OCI-LY7 (cell line): ENCODE data around the gene ZBTB40. TPM values are rescaled to one million over a fixed set of nuclear protein-coding genes. Genes with fewer than 3 reads are reported as not detected.

Experiments
- BruUV-seq: library from RNA; stranded (reverse); fragments of 400-500 nt; replicated peaks from 2 replicates; lab custom pipeline; 2021; lab: Mats Ljungman, UMichigan
- CTCF ChIA-PET: fragments of 300-600 bp; sonication (Branson Sonifier 250); formaldehyde crosslinking; loops from one replicate; lab custom pipeline; 2022; ENCODE audit warnings: antibody characterized with exemption; ENCODE audit not compliant: unreplicated experiment; lab: Charles Lee
- POLR2A ChIA-PET: fragments of 300-600 bp; sonication (Branson Sonifier 250); formaldehyde crosslinking; loops from one replicate; lab custom pipeline; 2022; ENCODE audit warnings: antibody characterized with exemption; lab: Charles Lee
- DNase-seq: peaks from one replicate; pipeline ENCODE4 v3.0.0-alpha.2; 2015; ENCODE audit warnings: low spot score
- H2AFZ ChIP-seq: fragments of 200-600 bp; sonication (generic), shearing (Covaris generic); 2 replicates; pipeline ENCODE4 v1.6.1; 2014; ENCODE audit warnings: mild to moderate bottlenecking, antibody characterized with exemption, low read length, moderate library complexity
- H3K27ac ChIP-seq: fragments of 200-600 bp; sonication (generic); 2 replicates; pipeline ENCODE4 v1.5.1; 2014; ENCODE audit warnings: mixed run types, low read depth, mild to moderate bottlenecking, moderate library complexity, low read length, inconsistent platforms; ENCODE audit not compliant: poor library complexity, severe bottlenecking
- H3K36me3 ChIP-seq: fragments of 200-600 bp; sonication (generic); 2 replicates; pipeline ENCODE4 v1.6.1; 2014; ENCODE audit warnings: mild to moderate bottlenecking, antibody characterized with exemption, low read length, moderate library complexity, mixed read lengths; ENCODE audit not compliant: insufficient read depth
- H3K4me1 ChIP-seq: fragments of 200-600 bp; sonication (generic); 2 replicates; pipeline ENCODE4 v1.5.1; 2014; ENCODE audit warnings: mild to moderate bottlenecking, low read length; ENCODE audit not compliant: insufficient read depth, poor library complexity, severe bottlenecking
- H3K4me2 ChIP-seq: fragments of 200-600 bp; sonication (generic); 2 replicates; pipeline ENCODE4 v1.6.1; 2014; ENCODE audit warnings: mild to moderate bottlenecking, low read length
- H3K4me3 ChIP-seq: fragments of 200-600 bp; sonication (generic); 2 replicates; pipeline ENCODE4 v1.5.1; 2014; ENCODE audit warnings: mild to moderate bottlenecking, low read depth, low read length; ENCODE audit not compliant: poor library complexity, severe bottlenecking
- H3K79me2 ChIP-seq: fragments of 200-600 bp; sonication (generic); 2 replicates; pipeline ENCODE4 v1.6.1; 2016; ENCODE audit warnings: low read depth, mild to moderate bottlenecking, low read length, moderate library complexity, mixed read lengths; ENCODE audit not compliant: insufficient read depth
- H3K9me2 ChIP-seq: fragments of 200-600 bp; sonication (generic); 2 replicates; pipeline ENCODE4 v1.6.1; 2016; ENCODE audit warnings: mild to moderate bottlenecking, low read length, mixed read lengths; ENCODE audit not compliant: insufficient read depth
- H3K9me3 ChIP-seq: fragments of 200-600 bp; sonication (generic); 2 replicates; pipeline ENCODE4 v1.6.1; 2014; ENCODE audit warnings: mild to moderate bottlenecking, mixed run types, low read length, mixed read lengths
- H4K20me1 ChIP-seq: fragments of 200-600 bp; sonication (generic); 2 replicates; pipeline ENCODE4 v1.6.1; 2014; ENCODE audit warnings: mild to moderate bottlenecking, antibody characterized with exemption, low read length, moderate library complexity, mixed read lengths; ENCODE audit not compliant: insufficient read depth
- EZH2phosphoT487 ChIP-seq: fragments of 200-600 bp; sonication (generic); IDR thresholded peaks from 2 replicates; pipeline ENCODE4 v1.6.1; 2018; ENCODE audit warnings: low read depth, borderline replicate concordance, mild to moderate bottlenecking, mixed run types, antibody characterized with exemption, low read length, moderate library complexity, mixed read lengths
- intact Hi-C: fragments of 100-400 bp; cut with micrococcal nuclease; formaldehyde crosslinking; loops from one replicate; pipeline ENCODE4 v1.10.0; 2022; ENCODE audit not compliant: unreplicated experiment
- total RNA-seq, 2 experiments: library from RNA; depleted of rRNA in 1 of 2; stranded (reverse); fragments of >200 nt in 1 of 2; shearing (Covaris generic) in 1 of 2; gene quantifications; 2 replicates each; pipeline ENCODE4 v1.2.3, GENCODE V29; 2014 to 2022
- TF ChIP-seq, protein P1 (sequence below): fragments of 200-600 bp; sonication (generic); conservative IDR thresholded peaks from 2 replicates; pipeline ENCODE4 v1.5.1; 2014; ENCODE audit warnings: mild to moderate bottlenecking, antibody characterized with exemption, low read length, moderate library complexity, mixed read lengths

Gene ZBTB40
- total RNA-seq, 2 experiments from 2014 or later, result 16.6 to 17.3 TPM

GRCh38 chr1:22498463-22498862, 46.8 kb downstream of the ZBTB40 start:
- BruUV-seq, result no TSS peak
- CTCF ChIA-PET, result interaction anchor here (0.6 kb wide), 1 partner anchor 466 kb away, joined by 3 read pairs; no protein-coding TSS in a partner anchor

GRCh38 chr1:22500058-22500457, 48.4 kb downstream of the ZBTB40 start:
- CTCF ChIA-PET, result no interaction called here
- no peak for DNase-seq
- Histone ChIP-seq H3K79me2 (no peaks in the 10 kb centered on the region), H2AFZ (no peak overlapping the region), H3K36me3 (no peaks in the 10 kb centered on the region), H3K4me1 (no peaks in the 10 kb centered on the region), H3K9me3 (no peaks in the 10 kb centered on the region), H3K4me3 (no peak overlapping the region), H3K4me2 (no peak overlapping the region), H3K27ac (no peak overlapping the region), H4K20me1 (no peaks in the 10 kb centered on the region), H3K9me2 (no peaks in the 10 kb centered on the region)
- intact Hi-C loops, result no loop called here
- TF ChIP-seq, protein P1, sequence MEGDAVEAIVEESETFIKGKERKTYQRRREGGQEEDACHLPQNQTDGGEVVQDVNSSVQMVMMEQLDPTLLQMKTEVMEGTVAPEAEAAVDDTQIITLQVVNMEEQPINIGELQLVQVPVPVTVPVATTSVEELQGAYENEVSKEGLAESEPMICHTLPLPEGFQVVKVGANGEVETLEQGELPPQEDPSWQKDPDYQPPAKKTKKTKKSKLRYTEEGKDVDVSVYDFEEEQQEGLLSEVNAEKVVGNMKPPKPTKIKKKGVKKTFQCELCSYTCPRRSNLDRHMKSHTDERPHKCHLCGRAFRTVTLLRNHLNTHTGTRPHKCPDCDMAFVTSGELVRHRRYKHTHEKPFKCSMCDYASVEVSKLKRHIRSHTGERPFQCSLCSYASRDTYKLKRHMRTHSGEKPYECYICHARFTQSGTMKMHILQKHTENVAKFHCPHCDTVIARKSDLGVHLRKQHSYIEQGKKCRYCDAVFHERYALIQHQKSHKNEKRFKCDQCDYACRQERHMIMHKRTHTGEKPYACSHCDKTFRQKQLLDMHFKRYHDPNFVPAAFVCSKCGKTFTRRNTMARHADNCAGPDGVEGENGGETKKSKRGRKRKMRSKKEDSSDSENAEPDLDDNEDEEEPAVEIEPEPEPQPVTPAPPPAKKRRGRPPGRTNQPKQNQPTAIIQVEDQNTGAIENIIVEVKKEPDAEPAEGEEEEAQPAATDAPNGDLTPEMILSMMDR, result no peak
- no peak for TF ChIP-seq EZH2phosphoT487
- POLR2A ChIA-PET, result interaction anchor here (0.7 kb wide), 1 partner anchor 678 kb away, joined by 4 read pairs; no protein-coding TSS in a partner anchor
- BruUV-seq, result no TSS peak

More at GRCh38 chr1:22498463-22498862, 46.8 kb downstream of the ZBTB40 start:
- TF ChIP-seq, protein P1, result no peak
- TF ChIP-seq EZH2phosphoT487, result no peak
- Histone ChIP-seq H3K9me3 (no peaks in the 10 kb centered on the region), H3K9me2 (no peaks in the 10 kb centered on the region), H3K36me3 (no peaks in the 10 kb centered on the region; the same call in 1 of the 2 replicates), H3K4me3 (no peak overlapping the region), H3K4me1 (no peaks in the 10 kb centered on the region), H3K27ac (no peak overlapping the region), H3K79me2 (no peaks in the 10 kb centered on the region), H3K4me2 (no peak overlapping the region), H4K20me1 (no peaks in the 10 kb centered on the region), H2AFZ (no peak overlapping the region)
- POLR2A ChIA-PET, result interaction anchor here (1.4 kb wide), 1 partner anchor 45 kb away, joined by 4 read pairs; no protein-coding TSS in a partner anchor
- DNase-seq, result no peak
- intact Hi-C loops, result no loop called here

GRCh38 chr1:22500471-22500870, 48.8 kb downstream of the ZBTB40 start:
- Histone ChIP-seq H2AFZ (no peak overlapping the region), H3K9me2 (no peaks in the 10 kb centered on the region), H3K4me1 (no peaks in the 10 kb centered on the region), H3K27ac (no peak overlapping the region), H3K36me3 (no peaks in the 10 kb centered on the region), H4K20me1 (no peaks in the 10 kb centered on the region), H3K4me2 (no peak overlapping the region), H3K9me3 (no peaks in the 10 kb centered on the region), H3K4me3 (no peak overlapping the region), H3K79me2 (no peaks in the 10 kb centered on the region)
- intact Hi-C loops, result no loop called here
- no TSS peak for BruUV-seq
- TF ChIP-seq EZH2phosphoT487, result no peak
- no peak for DNase-seq
- ChIA-PET POLR2A (interaction anchor here (0.7 kb wide), 1 partner anchor 678 kb away, joined by 4 read pairs; no protein-coding TSS in a partner anchor), CTCF (no interaction called here)
